SK-N-MC (cell line): ENCODE results near the gene HAPLN3.

ENCODE experiments used
- EZH2 ChIP-seq: fragments of 200-600 bp; sonication (generic); IDR thresholded peaks from one replicate; pipeline ENCODE4 v1.6.1; 2017; ENCODE audit warnings: antibody characterized with exemption
- POLR2AphosphoS5 ChIP-seq: IDR thresholded peaks from 2 replicates; pipeline ENCODE4 v1.6.1; 2012; ENCODE audit warnings: mild to moderate bottlenecking, low read depth, low read length, borderline replicate concordance

DNA sequence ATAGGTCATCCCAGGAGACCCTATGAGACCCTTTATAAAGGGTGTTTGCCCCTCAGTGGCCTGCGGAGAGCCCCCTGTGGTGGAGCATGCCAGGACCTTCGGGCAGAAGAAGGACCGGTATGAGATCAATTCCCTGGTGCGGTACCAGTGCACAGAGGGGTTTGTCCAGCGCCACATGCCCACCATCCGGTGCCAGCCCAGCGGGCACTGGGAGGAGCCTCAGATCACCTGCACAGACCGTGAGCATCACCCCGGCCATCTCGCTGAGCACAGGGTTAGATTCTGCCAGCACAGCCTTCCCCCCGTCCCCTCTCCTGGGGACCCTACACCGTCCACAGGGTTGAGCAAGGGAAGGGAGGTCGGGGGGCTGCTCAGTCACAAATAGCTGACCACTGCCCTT is 21.6 kb downstream of the HAPLN3 start:
- no peak for TF ChIP-seq POLR2AphosphoS5
- no peak for TF ChIP-seq EZH2
